ENCODE data around the gene CCNE1. TPM values are rescaled to one million over a fixed set of nuclear protein-coding genes. Genes with fewer than 3 reads are reported as not detected.

CCNE1 gene
- total RNA-seq, 1 experiment from 2014 or later: 36.0 TPM

GRCh38 chr19:29785360-29785759, 26.4 kb upstream of the CCNE1 start (continued):
- TF ChIP-seq IRF2 (CRISPR knock-in tag; IDR thresholded peaks at IDR 0.05; ENCODE audit: borderline replicate concordance, low read depth) (no peak), USF1 (CRISPR knock-in tag; IDR thresholded peaks at IDR 0.05) (no peak), ESRRA (CRISPR knock-in tag; IDR thresholded peaks at IDR 0.05; ENCODE audit: borderline replicate concordance) (no peak)

GRCh38 chr19:29785955-29786589, 25.7 kb upstream of the CCNE1 start:
- Mint-ChIP-seq H3K4me1 (no peaks in the 10 kb centered on the region), H3K4me3 (no peak overlapping the region), H3K9me3 (0 out of 2 replicates have a peak, but pooled peaks cover 3% of the 10 kb centered on the region), H3K27ac (no peak overlapping the region), H3K36me3 (no peaks in the 10 kb centered on the region), H3K27me3 (ENCODE audit: low read depth) (no peaks in the 10 kb centered on the region)
- ChIA-PET CTCF (interaction anchor here (0.7 to 3.7 kb wide), 14 partner anchors 8 to 100 kb away, joined by 3 to 27 read pairs (median 4); partner anchors contain the start of gene C19orf12), POLR2A (interaction anchor here (0.8 kb wide), 1 partner anchor 180 kb away, joined by 3 read pairs; the partner anchor contains the start of gene POP4)
- peak; percentile 65 for DNase-seq (ENCODE audit: low spot score)
- TF ChIP-seq NR1H2 (CRISPR knock-in tag; IDR thresholded peaks at IDR 0.05) (no peak), GTF2I (CRISPR knock-in tag; conservative IDR thresholded peaks at IDR 0.05) (peak; percentile 58; the same call in 1 of the 2 replicates), RELA (CRISPR knock-in tag; IDR thresholded peaks at IDR 0.05; ENCODE audit: borderline replicate concordance) (no peak)
- ATAC-seq: peak; percentile 89

- CTCF ChIA-PET: interaction anchor here (0.5 to 3.7 kb wide), 5 partner anchors 28 to 85 kb away, joined by 3 to 27 read pairs (median 11); no protein-coding TSS in a partner anchor
- no peak for ATAC-seq
- H3K4me3 Mint-ChIP-seq: no peak overlapping the region
- H3K9me3 Mint-ChIP-seq: 0 out of 2 replicates have a peak, but pooled peaks cover 3% of the 10 kb centered on the region
- no peaks in the 10 kb centered on the region for H3K4me1 Mint-ChIP-seq
- H3K27ac Mint-ChIP-seq: no peak overlapping the region
- TF ChIP-seq JAZF1 (CRISPR knock-in tag; IDR thresholded peaks at IDR 0.05): no peak
- TF ChIP-seq, protein P1, sequence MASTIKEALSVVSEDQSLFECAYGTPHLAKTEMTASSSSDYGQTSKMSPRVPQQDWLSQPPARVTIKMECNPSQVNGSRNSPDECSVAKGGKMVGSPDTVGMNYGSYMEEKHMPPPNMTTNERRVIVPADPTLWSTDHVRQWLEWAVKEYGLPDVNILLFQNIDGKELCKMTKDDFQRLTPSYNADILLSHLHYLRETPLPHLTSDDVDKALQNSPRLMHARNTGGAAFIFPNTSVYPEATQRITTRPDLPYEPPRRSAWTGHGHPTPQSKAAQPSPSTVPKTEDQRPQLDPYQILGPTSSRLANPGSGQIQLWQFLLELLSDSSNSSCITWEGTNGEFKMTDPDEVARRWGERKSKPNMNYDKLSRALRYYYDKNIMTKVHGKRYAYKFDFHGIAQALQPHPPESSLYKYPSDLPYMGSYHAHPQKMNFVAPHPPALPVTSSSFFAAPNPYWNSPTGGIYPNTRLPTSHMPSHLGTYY (CRISPR knock-in tag; IDR thresholded peaks at IDR 0.05): no peak
- no peak for TF ChIP-seq HMGA2 (CRISPR knock-in tag; IDR thresholded peaks at IDR 0.05)
- TF ChIP-seq, protein P2, sequence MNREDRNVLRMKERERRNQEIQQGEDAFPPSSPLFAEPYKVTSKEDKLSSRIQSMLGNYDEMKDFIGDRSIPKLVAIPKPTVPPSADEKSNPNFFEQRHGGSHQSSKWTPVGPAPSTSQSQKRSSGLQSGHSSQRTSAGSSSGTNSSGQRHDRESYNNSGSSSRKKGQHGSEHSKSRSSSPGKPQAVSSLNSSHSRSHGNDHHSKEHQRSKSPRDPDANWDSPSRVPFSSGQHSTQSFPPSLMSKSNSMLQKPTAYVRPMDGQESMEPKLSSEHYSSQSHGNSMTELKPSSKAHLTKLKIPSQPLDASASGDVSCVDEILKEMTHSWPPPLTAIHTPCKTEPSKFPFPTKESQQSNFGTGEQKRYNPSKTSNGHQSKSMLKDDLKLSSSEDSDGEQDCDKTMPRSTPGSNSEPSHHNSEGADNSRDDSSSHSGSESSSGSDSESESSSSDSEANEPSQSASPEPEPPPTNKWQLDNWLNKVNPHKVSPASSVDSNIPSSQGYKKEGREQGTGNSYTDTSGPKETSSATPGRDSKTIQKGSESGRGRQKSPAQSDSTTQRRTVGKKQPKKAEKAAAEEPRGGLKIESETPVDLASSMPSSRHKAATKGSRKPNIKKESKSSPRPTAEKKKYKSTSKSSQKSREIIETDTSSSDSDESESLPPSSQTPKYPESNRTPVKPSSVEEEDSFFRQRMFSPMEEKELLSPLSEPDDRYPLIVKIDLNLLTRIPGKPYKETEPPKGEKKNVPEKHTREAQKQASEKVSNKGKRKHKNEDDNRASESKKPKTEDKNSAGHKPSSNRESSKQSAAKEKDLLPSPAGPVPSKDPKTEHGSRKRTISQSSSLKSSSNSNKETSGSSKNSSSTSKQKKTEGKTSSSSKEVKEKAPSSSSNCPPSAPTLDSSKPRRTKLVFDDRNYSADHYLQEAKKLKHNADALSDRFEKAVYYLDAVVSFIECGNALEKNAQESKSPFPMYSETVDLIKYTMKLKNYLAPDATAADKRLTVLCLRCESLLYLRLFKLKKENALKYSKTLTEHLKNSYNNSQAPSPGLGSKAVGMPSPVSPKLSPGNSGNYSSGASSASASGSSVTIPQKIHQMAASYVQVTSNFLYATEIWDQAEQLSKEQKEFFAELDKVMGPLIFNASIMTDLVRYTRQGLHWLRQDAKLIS (CRISPR knock-in tag; IDR thresholded peaks at IDR 0.05; ENCODE audit: borderline replicate concordance): no peak
- no peak for TF ChIP-seq E2F1 (CRISPR knock-in tag; IDR thresholded peaks at IDR 0.05)
- TF ChIP-seq ZNF423 (CRISPR knock-in tag; IDR thresholded peaks at IDR 0.05): no peak
- no peak for TF ChIP-seq CREM (CRISPR knock-in tag; IDR thresholded peaks at IDR 0.05)
- TF ChIP-seq ZNF671 (CRISPR knock-in tag; IDR thresholded peaks at IDR 0.05): no peak
- TF ChIP-seq ZNF416 (CRISPR knock-in tag; IDR thresholded peaks at IDR 0.05): no peak
- TF ChIP-seq JUN (CRISPR knock-in tag; IDR thresholded peaks at IDR 0.05): no peak
- TF ChIP-seq SMAD4 (CRISPR knock-in tag; IDR thresholded peaks at IDR 0.05): no peak
- no peak for TF ChIP-seq TCF7 (CRISPR knock-in tag; IDR thresholded peaks at IDR 0.05; ENCODE audit: low read depth)
- TF ChIP-seq ATF1 (CRISPR knock-in tag; IDR thresholded peaks at IDR 0.05): no peak
- no peak for TF ChIP-seq ZNF219 (CRISPR knock-in tag; IDR thresholded peaks at IDR 0.05; ENCODE audit: borderline replicate concordance)
- TF ChIP-seq USF2 (CRISPR knock-in tag; IDR thresholded peaks at IDR 0.05): no peak
- TF ChIP-seq, protein P3, sequence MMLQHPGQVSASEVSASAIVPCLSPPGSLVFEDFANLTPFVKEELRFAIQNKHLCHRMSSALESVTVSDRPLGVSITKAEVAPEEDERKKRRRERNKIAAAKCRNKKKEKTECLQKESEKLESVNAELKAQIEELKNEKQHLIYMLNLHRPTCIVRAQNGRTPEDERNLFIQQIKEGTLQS (CRISPR knock-in tag; conservative IDR thresholded peaks at IDR 0.05): no peak
- TF ChIP-seq FOXK1 (CRISPR knock-in tag; IDR thresholded peaks at IDR 0.05): no peak
- no peaks in the 10 kb centered on the region for H3K27me3 Mint-ChIP-seq (ENCODE audit: low read depth)
- DNase-seq (ENCODE audit: low spot score): no peak
- H3K36me3 Mint-ChIP-seq: no peaks in the 10 kb centered on the region
- POLR2A ChIA-PET: no interaction called here
These were observed 24.5 kb upstream of the CCNE1 start for GRCh38 chr19:29787281-29787680.
